Fibroblast of the aortic adventitia (primary cell): ENCODE results near the gene CDH16. TPM values are rescaled to one million over a fixed set of nuclear protein-coding genes. Genes with fewer than 3 reads are reported as not detected.

Experiments
- DNase-seq: peaks from one replicate; pipeline ENCODE4 v3.0.0-alpha.2; 2010; ENCODE audit warnings: low read depth
- H3K4me3 ChIP-seq: 2 replicates; pipeline ENCODE4 v1.5.1; 2011; ENCODE audit warnings: low read depth, mild to moderate bottlenecking, control low read depth, low read length, moderate library complexity
- total RNA-seq: library from RNA; depleted of rRNA; stranded (reverse); fragments of >200 nt; gene quantifications from 2 replicates; pipeline ENCODE4 v1.2.3, GENCODE V29; 2012; ENCODE audit warnings: low replicate concordance
- TF ChIP-seq, protein P1 (sequence below): IDR thresholded peaks from 2 replicates; pipeline ENCODE4 v1.5.1; 2011; ENCODE audit warnings: mild to moderate bottlenecking, low read length, control low read depth, inconsistent platforms; ENCODE audit not compliant: insufficient read depth

The CDH16 gene
- total RNA-seq, 1 donor: not detected

DNA sequence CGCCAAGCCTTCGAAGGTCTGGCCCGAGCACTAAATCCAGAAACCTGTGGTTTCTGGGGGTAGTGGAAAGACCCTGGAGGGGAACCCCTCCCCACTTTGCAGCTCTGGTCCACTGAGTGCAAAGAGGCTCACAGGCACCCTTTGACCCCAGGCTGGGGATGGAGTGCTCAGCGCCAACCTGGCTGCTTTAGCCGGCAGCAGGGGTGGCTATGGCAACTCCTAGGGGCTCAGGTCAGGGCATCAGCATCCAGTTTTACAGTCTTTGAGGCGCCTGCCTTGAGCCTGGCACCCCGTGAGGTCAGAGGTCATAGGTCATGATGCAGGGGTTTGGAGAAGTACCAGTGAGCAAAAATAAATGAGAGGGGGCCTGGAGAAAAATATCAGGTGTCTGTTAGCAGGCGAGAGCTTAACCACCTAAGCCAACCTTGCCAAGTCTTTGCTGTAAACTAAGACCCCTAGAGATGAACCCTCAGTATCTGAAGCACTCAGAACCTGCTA, 56.6 kb downstream of the CDH16 start:
- TF ChIP-seq, protein P1, sequence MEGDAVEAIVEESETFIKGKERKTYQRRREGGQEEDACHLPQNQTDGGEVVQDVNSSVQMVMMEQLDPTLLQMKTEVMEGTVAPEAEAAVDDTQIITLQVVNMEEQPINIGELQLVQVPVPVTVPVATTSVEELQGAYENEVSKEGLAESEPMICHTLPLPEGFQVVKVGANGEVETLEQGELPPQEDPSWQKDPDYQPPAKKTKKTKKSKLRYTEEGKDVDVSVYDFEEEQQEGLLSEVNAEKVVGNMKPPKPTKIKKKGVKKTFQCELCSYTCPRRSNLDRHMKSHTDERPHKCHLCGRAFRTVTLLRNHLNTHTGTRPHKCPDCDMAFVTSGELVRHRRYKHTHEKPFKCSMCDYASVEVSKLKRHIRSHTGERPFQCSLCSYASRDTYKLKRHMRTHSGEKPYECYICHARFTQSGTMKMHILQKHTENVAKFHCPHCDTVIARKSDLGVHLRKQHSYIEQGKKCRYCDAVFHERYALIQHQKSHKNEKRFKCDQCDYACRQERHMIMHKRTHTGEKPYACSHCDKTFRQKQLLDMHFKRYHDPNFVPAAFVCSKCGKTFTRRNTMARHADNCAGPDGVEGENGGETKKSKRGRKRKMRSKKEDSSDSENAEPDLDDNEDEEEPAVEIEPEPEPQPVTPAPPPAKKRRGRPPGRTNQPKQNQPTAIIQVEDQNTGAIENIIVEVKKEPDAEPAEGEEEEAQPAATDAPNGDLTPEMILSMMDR: no peak
- DNase-seq: no peak
- no peak overlapping the region for H3K4me3 ChIP-seq

DNA sequence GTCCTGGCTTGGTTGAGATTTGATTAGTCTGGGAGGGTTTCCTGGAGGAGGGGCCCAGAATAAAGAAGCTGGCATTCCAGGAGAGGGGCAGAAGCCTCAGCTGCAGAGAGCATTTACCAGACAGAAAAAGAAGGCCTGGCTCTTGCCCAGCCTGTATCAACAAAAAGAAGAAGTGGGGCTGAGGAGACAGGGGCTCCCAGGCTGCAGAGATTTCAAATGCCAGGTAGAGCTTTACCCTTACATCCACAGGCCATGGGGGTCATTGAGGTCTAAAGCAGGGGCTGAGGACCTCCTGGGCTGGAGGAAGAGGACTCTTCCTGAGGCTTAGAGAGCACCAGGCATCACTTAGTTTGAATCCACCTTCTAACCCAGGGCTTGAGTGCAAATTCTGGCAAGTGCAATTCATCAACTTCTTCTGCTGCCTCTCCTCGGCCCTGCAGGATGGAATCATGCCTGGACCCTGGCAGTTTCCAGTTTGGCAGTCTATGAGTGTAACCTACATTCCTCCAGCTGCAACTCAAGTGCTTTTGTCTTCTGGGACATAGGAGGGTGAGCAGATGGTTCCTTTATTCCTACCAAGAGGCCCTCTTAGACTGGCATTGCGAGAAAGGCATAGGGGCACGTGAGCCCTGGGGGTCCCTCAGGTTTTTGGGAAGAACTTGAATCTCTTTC, 59.2 kb downstream of the CDH16 start:
- no peak overlapping the region for H3K4me3 ChIP-seq
- TF ChIP-seq, protein P1: no peak
- no peak for DNase-seq

DNA sequence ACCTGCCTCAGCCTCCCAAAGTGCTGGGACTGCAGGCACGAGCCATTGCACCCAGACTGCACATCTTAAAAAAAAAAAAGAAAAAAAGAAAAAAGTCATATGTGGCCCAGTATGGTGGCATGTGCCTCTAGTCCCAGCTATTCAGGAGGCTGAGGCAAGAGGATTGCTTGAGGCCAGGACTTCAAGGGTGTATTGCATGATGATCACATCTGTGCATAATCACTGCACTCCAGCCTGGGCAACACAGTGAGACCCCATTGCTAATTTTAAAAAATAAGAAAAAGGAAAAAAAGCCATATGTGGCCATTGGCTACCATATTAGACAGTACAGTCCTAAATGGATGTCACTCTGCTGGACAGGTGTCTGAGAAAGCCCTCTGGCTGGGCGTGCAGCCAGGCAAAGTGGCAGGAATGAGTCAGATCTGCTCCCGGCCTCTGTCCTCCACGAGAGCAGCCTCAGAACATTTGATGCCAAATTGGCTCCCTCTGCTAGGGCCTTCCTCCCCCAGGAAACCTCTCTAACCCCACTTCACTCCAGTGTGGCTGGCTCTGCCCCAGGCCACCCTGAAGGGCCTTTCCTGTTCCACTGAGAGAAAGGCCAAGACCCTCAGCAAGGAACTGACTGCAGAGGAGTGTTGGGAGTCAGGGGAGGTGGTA, 59.8 kb downstream of the CDH16 start:
- H3K4me3 ChIP-seq: no peak overlapping the region
- TF ChIP-seq, protein P1: no peak
- DNase-seq: peak; percentile 35

Other genes with a start within 250 kb of the CDH16 start
- gene CMTM4, start 222.1 kb downstream of the CDH16 start, total RNA-seq: 13.3 and 16.8 TPM in 2 replicates
- 148 and 256 TPM in 2 replicates for gene DYNC1LI2, start 167.3 kb downstream of the CDH16 start, total RNA-seq
- 0.08 and 0.09 TPM in 2 replicates for gene TERB1, start 117.3 kb downstream of the CDH16 start, total RNA-seq
- 48.2 and 71.3 TPM in 2 replicates for gene NAE1, start 87.9 kb downstream of the CDH16 start, total RNA-seq
- not detected in 2 replicates for gene CA7, start 74.5 kb downstream of the CDH16 start, total RNA-seq
- gene PDP2, start 38.4 kb downstream of the CDH16 start, total RNA-seq: 6.2 and 6.5 TPM in 2 replicates
- gene RRAD, start 6.7 kb upstream of the CDH16 start, total RNA-seq: 0.72 and 3.8 TPM in 2 replicates
- 12.8 and 109 TPM in 2 replicates for gene CIAO2B, start 15.5 kb upstream of the CDH16 start, total RNA-seq
- gene CES2, start 16.6 kb upstream of the CDH16 start, total RNA-seq: 28.3 and 37.6 TPM in 2 replicates
- 0.54 TPM in 1 of 2 replicates, not detected in the other for gene CES3, start 42.4 kb upstream of the CDH16 start, total RNA-seq
- gene CES4A, start 69.7 kb upstream of the CDH16 start, total RNA-seq: 2.2 and 4.7 TPM in 2 replicates
- 74.3 and 125 TPM in 2 replicates for gene CBFB, start 110.3 kb upstream of the CDH16 start, total RNA-seq
- 2.9 and 15.9 TPM in 2 replicates for gene PHAF1, start 191.1 kb upstream of the CDH16 start, total RNA-seq
- 37.0 and 42.4 TPM in 2 replicates for gene B3GNT9, start 232.1 kb upstream of the CDH16 start, total RNA-seq
- gene TRADD, start 241.0 kb upstream of the CDH16 start, total RNA-seq: 12.3 and 29.1 TPM in 2 replicates
- gene FBXL8, start 241.1 kb upstream of the CDH16 start, total RNA-seq: 11.3 and 29.7 TPM in 2 replicates
- gene HSF4, start 245.9 kb upstream of the CDH16 start, total RNA-seq: 6.4 and 17.9 TPM in 2 replicates